Neural crest cell (in vitro differentiated cells): Measurements from ENCODE around the gene SLC27A1. TPM values are rescaled to one million over a fixed set of nuclear protein-coding genes. Genes with fewer than 3 reads are reported as not detected.
A peak's percentile ranks its signal among the peaks of the same experiment; 100 is the strongest.
"Not testable (repeated sequence)": the region's sequence is repeated elsewhere in the genome, so short reads cannot be mapped to it uniquely, and the experiment has no call there.

Experiments used
- DNase-seq: peaks from one replicate; pipeline ENCODE4 v3.0.0; 2021; ENCODE audit warnings: low read depth, mixed read lengths, low spot score
- H3K27ac Mint-ChIP-seq: one replicate; pipeline ENCODE4 v1.8.0; 2021; ENCODE audit warnings: mild to moderate bottlenecking, mixed read lengths; ENCODE audit not compliant: unreplicated experiment
- H3K27me3 Mint-ChIP-seq: 2 replicates; pipeline ENCODE4 v1.8.0; 2021; ENCODE audit warnings: low read depth, mild to moderate bottlenecking, mixed read lengths
- H3K36me3 Mint-ChIP-seq: 2 replicates; pipeline ENCODE4 v1.8.0; 2021; ENCODE audit warnings: low read depth, mild to moderate bottlenecking, mixed read lengths
- H3K4me1 Mint-ChIP-seq: 2 replicates; pipeline ENCODE4 v1.8.0; 2021; ENCODE audit warnings: mixed read lengths
- H3K4me3 Mint-ChIP-seq: one replicate; pipeline ENCODE4 v1.8.0; 2021; ENCODE audit warnings: mild to moderate bottlenecking, mixed read lengths
- H3K9me3 Mint-ChIP-seq: 2 replicates; pipeline ENCODE4 v1.8.0; 2021; ENCODE audit warnings: mixed read lengths
- CTCF ChIP-seq: fragments of 200-600 bp; sonication (generic); conservative IDR thresholded peaks from 2 replicates; pipeline ENCODE4 v1.5.0; 2021; ENCODE audit warnings: antibody characterized with exemption, mild to moderate bottlenecking
- total RNA-seq: library from RNA; stranded (reverse); gene quantifications from 2 replicates; pipeline ENCODE4 v1.2.1, GENCODE V29; 2021

SLC27A1 gene
- total RNA-seq, 1 donor from 2014 or later, result 17.4 TPM

- Mint-ChIP-seq H3K36me3 (no peaks in the 10 kb centered on the region), H3K27ac (peak overlapping the region; percentile 44), H3K4me1 (peaks cover 28% of the 10 kb centered on the region), H3K9me3 (no peaks in the 10 kb centered on the region), H3K27me3 (peaks cover 12% of the 10 kb centered on the region), H3K4me3 (peak overlapping the region; percentile 98)
- TF ChIP-seq CTCF, result no peak
- DNase-seq, result peak; percentile 81
Measured at GRCh38 chr19:17469481-17470067, 750 bp upstream of the SLC27A1 start.

- no peak for TF ChIP-seq CTCF
- peaks cover 7% of the 10 kb centered on the region for H3K27me3 Mint-ChIP-seq
- peaks cover 34% of the 10 kb centered on the region for H3K4me1 Mint-ChIP-seq
- no peaks in the 10 kb centered on the region for H3K9me3 Mint-ChIP-seq
- H3K4me3 Mint-ChIP-seq, result peak overlapping the region; percentile 98
- H3K36me3 Mint-ChIP-seq, result no peaks in the 10 kb centered on the region
- DNase-seq, result no peak
- no peak overlapping the region for H3K27ac Mint-ChIP-seq
Measured at GRCh38 chr19:17471410-17472125, 1.2 kb downstream of the SLC27A1 start.

- H3K36me3 Mint-ChIP-seq, result no peaks in the 10 kb centered on the region
- DNase-seq, result no peak
- H3K4me1 Mint-ChIP-seq, result peaks cover 38% of the 10 kb centered on the region
- no peak for TF ChIP-seq CTCF
- peak overlapping the region; percentile 77 for H3K4me3 Mint-ChIP-seq
- H3K9me3 Mint-ChIP-seq, result no peaks in the 10 kb centered on the region
- H3K27ac Mint-ChIP-seq, result no peak overlapping the region
- peaks cover 2% of the 10 kb centered on the region for H3K27me3 Mint-ChIP-seq
Measured at GRCh38 chr19:17473041-17473440, 2.7 kb downstream of the SLC27A1 start.

- not testable (repeated sequence) for H3K27me3 Mint-ChIP-seq, H3K9me3 Mint-ChIP-seq, DNase-seq, H3K36me3 Mint-ChIP-seq
- peak overlapping the region; percentile 90 for H3K27ac Mint-ChIP-seq
- H3K4me3 Mint-ChIP-seq, result peak overlapping the region; percentile 75
- peaks cover 34% of the 10 kb centered on the region for H3K4me1 Mint-ChIP-seq
Measured at GRCh38 chr19:17475011-17475540, 4.8 kb downstream of the SLC27A1 start.

GRCh38 chr19:17475541-17476115, 5.3 kb downstream of the SLC27A1 start:
- Mint-ChIP-seq H3K36me3 (no peaks in the 10 kb centered on the region), H3K4me3 (peak overlapping the region; percentile 75), H3K27me3 (no peaks in the 10 kb centered on the region), H3K9me3 (no peaks in the 10 kb centered on the region), H3K4me1 (peaks cover 33% of the 10 kb centered on the region), H3K27ac (peak overlapping the region; percentile 90)
- TF ChIP-seq CTCF, result no peak
- peak; percentile 39 for DNase-seq
